Measurements from ENCODE around the gene IL21.
"Not testable (repeated sequence)": the region's sequence is repeated elsewhere in the genome, so short reads cannot be mapped to it uniquely, and the experiment has no call there.

Gene IL21

DNA sequence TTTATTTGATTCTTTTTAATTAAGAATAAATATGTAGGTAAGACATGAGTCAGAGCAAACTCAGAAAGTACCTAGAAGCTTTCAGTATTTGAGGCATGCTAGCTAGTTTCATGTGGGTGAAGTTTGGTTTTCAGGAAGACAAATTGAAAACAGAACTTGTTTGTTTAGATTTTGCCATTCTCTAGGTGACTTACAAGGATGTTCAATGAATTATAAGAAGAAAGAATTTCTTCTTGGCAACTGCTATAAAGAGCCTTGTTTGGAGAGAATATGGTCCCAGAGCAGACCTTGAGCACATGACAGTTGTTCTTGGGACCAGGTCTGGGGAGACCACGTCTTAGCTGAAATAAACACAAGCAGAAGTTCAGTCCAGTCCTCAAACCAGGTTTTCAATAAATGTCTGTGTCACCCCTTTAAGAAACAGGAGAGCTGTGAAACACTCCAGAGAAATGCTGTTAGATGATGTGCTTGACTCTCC lies 38.0 kb upstream of the IL21 start:
- Histone ChIP-seq H3K4me3 (ENCODE audit: low read depth, low read length) (no peak overlapping the region), H3K9me3 (ENCODE audit: control insufficient read depth, insufficient read depth, low read depth, low read length) (no peaks in the 10 kb centered on the region), H3K27ac (ENCODE audit: low read depth, low read length) (no peak overlapping the region), H3K36me3 (ENCODE audit: control insufficient read depth, insufficient read depth, low read length) (no peaks in the 10 kb centered on the region), H3K27me3 (ENCODE audit: control insufficient read depth, insufficient read depth, low read length) (no peaks in the 10 kb centered on the region), H3K4me1 (ENCODE audit: control insufficient read depth, insufficient read depth, low read length) (no peaks in the 10 kb centered on the region), H3K9ac (ENCODE audit: low read length) (no peak overlapping the region)

- H3K9me3 ChIP-seq (ENCODE audit: control insufficient read depth, insufficient read depth, low read depth, low read length): no peaks in the 10 kb centered on the region
- H3K9ac ChIP-seq (ENCODE audit: low read length): no peak overlapping the region
- H3K27ac ChIP-seq (ENCODE audit: low read depth, low read length): no peak overlapping the region
- H3K36me3 ChIP-seq (ENCODE audit: control insufficient read depth, insufficient read depth, low read length): no peaks in the 10 kb centered on the region
- no peaks in the 10 kb centered on the region for H3K27me3 ChIP-seq (ENCODE audit: control insufficient read depth, insufficient read depth, low read length)
- H3K4me3 ChIP-seq (ENCODE audit: low read depth, low read length): no peak overlapping the region
- H3K4me1 ChIP-seq (ENCODE audit: control insufficient read depth, insufficient read depth, low read length): no peaks in the 10 kb centered on the region
Measured at GRCh38 chr4:122658377-122658776, 37.5 kb upstream of the IL21 start.

DNA sequence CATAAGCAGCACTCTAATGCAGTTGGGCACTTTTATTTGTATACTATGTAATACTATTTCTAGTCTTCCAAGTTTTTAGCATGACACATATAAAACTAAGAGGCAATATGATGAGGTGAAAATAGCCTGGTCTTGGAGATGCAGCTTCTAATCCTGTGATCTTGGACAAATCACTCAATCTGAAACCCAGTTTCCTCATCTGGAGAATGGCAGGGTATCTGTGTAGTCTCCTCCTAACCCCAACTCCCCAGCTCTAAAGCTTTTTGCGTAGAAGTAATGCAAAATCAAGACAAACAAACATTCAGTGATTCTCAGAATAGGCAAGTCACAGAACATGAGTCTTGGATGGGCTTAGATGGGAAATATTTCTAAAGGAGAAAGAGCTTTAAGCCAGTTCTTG lies 36.7 kb upstream of the IL21 start:
- Histone ChIP-seq H3K27me3 (ENCODE audit: control insufficient read depth, insufficient read depth, low read length) (no peaks in the 10 kb centered on the region), H3K9ac (ENCODE audit: low read length) (no peak overlapping the region), H3K36me3 (ENCODE audit: control insufficient read depth, insufficient read depth, low read length) (no peaks in the 10 kb centered on the region), H3K9me3 (ENCODE audit: control insufficient read depth, insufficient read depth, low read depth, low read length) (no peaks in the 10 kb centered on the region), H3K27ac (ENCODE audit: low read depth, low read length) (no peak overlapping the region), H3K4me3 (ENCODE audit: low read depth, low read length) (no peak overlapping the region), H3K4me1 (ENCODE audit: control insufficient read depth, insufficient read depth, low read length) (no peaks in the 10 kb centered on the region)

DNA sequence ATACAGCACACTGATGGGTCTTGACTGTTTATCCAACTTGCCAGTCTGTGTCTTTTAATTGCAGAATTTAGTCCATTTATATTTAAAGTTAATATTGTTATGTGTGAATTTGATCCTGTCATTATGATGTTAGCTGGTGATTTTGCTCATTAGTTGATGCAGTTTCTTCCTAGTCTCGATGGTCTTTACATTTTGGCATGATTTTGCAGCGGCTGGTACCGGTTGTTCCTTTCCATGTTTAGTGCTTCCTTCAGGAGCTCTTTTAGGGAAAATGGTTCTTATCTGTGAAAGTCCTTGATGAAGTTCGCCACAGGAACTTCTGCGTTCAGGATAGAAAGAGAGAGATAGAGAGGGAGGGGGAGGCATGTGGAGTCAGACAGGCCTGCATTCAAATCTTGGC lies 35.7 kb upstream of the IL21 start:
- H3K9me3 ChIP-seq (ENCODE audit: control insufficient read depth, insufficient read depth, low read depth, low read length); H3K9ac ChIP-seq (ENCODE audit: low read length); H3K4me3 ChIP-seq (ENCODE audit: low read depth, low read length); H3K27me3 ChIP-seq (ENCODE audit: control insufficient read depth, insufficient read depth, low read length); H3K27ac ChIP-seq (ENCODE audit: low read depth, low read length); H3K36me3 ChIP-seq (ENCODE audit: control insufficient read depth, insufficient read depth, low read length); H3K4me1 ChIP-seq (ENCODE audit: control insufficient read depth, insufficient read depth, low read length): not testable (repeated sequence)

GRCh38 chr4:122652379-122652778 lies 31.5 kb upstream of the IL21 start:
- Histone ChIP-seq H3K27ac (ENCODE audit: low read depth, low read length) (no peak overlapping the region), H3K27me3 (ENCODE audit: control insufficient read depth, insufficient read depth, low read length) (no peaks in the 10 kb centered on the region), H3K36me3 (ENCODE audit: control insufficient read depth, insufficient read depth, low read length) (no peaks in the 10 kb centered on the region), H3K9ac (ENCODE audit: low read length) (no peak overlapping the region), H3K4me1 (ENCODE audit: control insufficient read depth, insufficient read depth, low read length) (no peaks in the 10 kb centered on the region), H3K4me3 (ENCODE audit: low read depth, low read length) (no peak overlapping the region), H3K9me3 (ENCODE audit: control insufficient read depth, insufficient read depth, low read depth, low read length) (no peaks in the 10 kb centered on the region)

DNA sequence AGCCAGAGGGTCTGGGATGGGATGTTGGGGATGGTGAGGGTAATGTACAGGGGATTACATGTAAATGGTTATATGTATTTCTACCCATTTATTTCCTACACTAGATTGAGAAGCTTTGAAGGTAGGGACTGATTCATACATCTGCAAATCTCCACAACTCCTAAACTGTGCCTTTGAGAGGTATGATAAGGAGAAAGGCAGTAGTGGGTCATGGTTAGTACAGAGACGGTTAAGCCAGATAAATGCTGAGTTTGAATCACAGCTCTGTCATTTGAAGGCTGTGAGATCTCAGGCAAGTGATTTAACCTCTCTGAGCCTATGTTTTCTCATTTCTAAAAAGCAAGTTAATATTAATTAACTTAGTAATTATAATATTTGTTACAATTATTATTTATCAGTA lies 29.3 kb upstream of the IL21 start:
- H3K27ac ChIP-seq (ENCODE audit: low read depth, low read length): no peak overlapping the region
- H3K9me3 ChIP-seq (ENCODE audit: control insufficient read depth, insufficient read depth, low read depth, low read length): no peaks in the 10 kb centered on the region
- H3K4me1 ChIP-seq (ENCODE audit: control insufficient read depth, insufficient read depth, low read length): no peaks in the 10 kb centered on the region
- H3K9ac ChIP-seq (ENCODE audit: low read length): no peak overlapping the region
- no peaks in the 10 kb centered on the region for H3K27me3 ChIP-seq (ENCODE audit: control insufficient read depth, insufficient read depth, low read length)
- H3K4me3 ChIP-seq (ENCODE audit: low read depth, low read length): no peak overlapping the region
- H3K36me3 ChIP-seq (ENCODE audit: control insufficient read depth, insufficient read depth, low read length): no peaks in the 10 kb centered on the region

DNA sequence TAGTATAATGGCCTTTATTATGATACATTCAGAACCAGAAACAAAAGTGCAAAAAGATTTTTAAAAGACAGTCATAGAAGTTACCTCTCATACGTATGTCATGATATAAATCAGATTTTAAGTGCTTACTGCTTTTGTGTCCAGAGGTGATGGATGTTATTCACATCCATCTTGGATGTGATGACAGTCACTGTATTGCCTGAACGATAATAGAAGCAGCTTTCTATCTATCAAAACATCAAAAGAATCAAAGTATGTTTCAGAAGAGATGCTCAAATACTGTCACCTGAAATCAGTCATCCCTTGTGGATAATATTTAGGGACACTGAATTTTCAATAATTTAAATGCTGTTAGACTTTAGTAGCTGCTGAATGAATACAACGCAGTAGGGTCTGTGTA lies 26.8 kb upstream of the IL21 start:
- H3K9ac ChIP-seq (ENCODE audit: low read length): no peak overlapping the region
- H3K36me3 ChIP-seq (ENCODE audit: control insufficient read depth, insufficient read depth, low read length): no peaks in the 10 kb centered on the region
- H3K27me3 ChIP-seq (ENCODE audit: control insufficient read depth, insufficient read depth, low read length): no peaks in the 10 kb centered on the region
- H3K27ac ChIP-seq (ENCODE audit: low read depth, low read length): no peak overlapping the region
- no peaks in the 10 kb centered on the region for H3K4me1 ChIP-seq (ENCODE audit: control insufficient read depth, insufficient read depth, low read length)
- H3K9me3 ChIP-seq (ENCODE audit: control insufficient read depth, insufficient read depth, low read depth, low read length): no peaks in the 10 kb centered on the region
- H3K4me3 ChIP-seq (ENCODE audit: low read depth, low read length): no peak overlapping the region

GRCh38 chr4:122643257-122643656 lies 22.4 kb upstream of the IL21 start:
- Histone ChIP-seq H3K4me3 (ENCODE audit: low read depth, low read length) (no peak overlapping the region), H3K4me1 (ENCODE audit: control insufficient read depth, insufficient read depth, low read length) (no peaks in the 10 kb centered on the region), H3K9ac (ENCODE audit: low read length) (no peak overlapping the region), H3K36me3 (ENCODE audit: control insufficient read depth, insufficient read depth, low read length) (no peaks in the 10 kb centered on the region), H3K9me3 (ENCODE audit: control insufficient read depth, insufficient read depth, low read depth, low read length) (no peaks in the 10 kb centered on the region), H3K27ac (ENCODE audit: low read depth, low read length) (no peak overlapping the region), H3K27me3 (ENCODE audit: control insufficient read depth, insufficient read depth, low read length) (no peaks in the 10 kb centered on the region)

DNA sequence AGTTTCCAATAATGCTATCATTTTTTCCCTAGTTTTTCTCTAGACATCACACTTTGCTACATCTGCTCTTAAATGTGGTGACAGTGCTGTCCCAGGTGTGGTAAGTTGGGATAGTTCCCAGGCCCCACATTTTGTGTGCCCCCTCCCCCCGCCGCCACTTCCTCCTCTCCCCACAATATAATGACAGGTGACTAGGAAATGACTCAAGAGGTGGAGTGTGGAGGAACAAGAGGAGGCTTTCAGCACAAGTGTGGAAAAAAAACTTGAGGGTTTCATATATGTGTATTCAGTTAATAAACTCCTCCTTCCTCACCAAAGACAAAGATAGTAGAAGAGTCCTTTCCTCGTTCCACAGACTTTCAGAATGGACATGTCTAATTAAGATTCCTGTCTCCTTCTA lies 18.3 kb upstream of the IL21 start:
- H3K4me1 ChIP-seq (ENCODE audit: control insufficient read depth, insufficient read depth, low read length): no peaks in the 10 kb centered on the region
- H3K4me3 ChIP-seq (ENCODE audit: low read depth, low read length): no peak overlapping the region
- H3K9me3 ChIP-seq (ENCODE audit: control insufficient read depth, insufficient read depth, low read depth, low read length): no peaks in the 10 kb centered on the region
- H3K9ac ChIP-seq (ENCODE audit: low read length): no peak overlapping the region
- H3K27ac ChIP-seq (ENCODE audit: low read depth, low read length): no peak overlapping the region
- no peaks in the 10 kb centered on the region for H3K27me3 ChIP-seq (ENCODE audit: control insufficient read depth, insufficient read depth, low read length)
- H3K36me3 ChIP-seq (ENCODE audit: control insufficient read depth, insufficient read depth, low read length): no peaks in the 10 kb centered on the region

GRCh38 chr4:122636697-122637096 lies 15.8 kb upstream of the IL21 start:
- Histone ChIP-seq H3K27ac (ENCODE audit: low read depth, low read length) (no peak overlapping the region), H3K36me3 (ENCODE audit: control insufficient read depth, insufficient read depth, low read length) (no peaks in the 10 kb centered on the region), H3K27me3 (ENCODE audit: control insufficient read depth, insufficient read depth, low read length) (no peaks in the 10 kb centered on the region), H3K9me3 (ENCODE audit: control insufficient read depth, insufficient read depth, low read depth, low read length) (no peaks in the 10 kb centered on the region), H3K9ac (ENCODE audit: low read length) (no peak overlapping the region), H3K4me1 (ENCODE audit: control insufficient read depth, insufficient read depth, low read length) (no peaks in the 10 kb centered on the region), H3K4me3 (ENCODE audit: low read depth, low read length) (no peak overlapping the region)

- Histone ChIP-seq H3K9me3 (ENCODE audit: control insufficient read depth, insufficient read depth, low read depth, low read length) (no peaks in the 10 kb centered on the region), H3K9ac (ENCODE audit: low read length) (no peak overlapping the region), H3K27me3 (ENCODE audit: control insufficient read depth, insufficient read depth, low read length) (no peaks in the 10 kb centered on the region), H3K4me1 (ENCODE audit: control insufficient read depth, insufficient read depth, low read length) (no peaks in the 10 kb centered on the region), H3K27ac (ENCODE audit: low read depth, low read length) (no peak overlapping the region), H3K36me3 (ENCODE audit: control insufficient read depth, insufficient read depth, low read length) (no peaks in the 10 kb centered on the region), H3K4me3 (ENCODE audit: low read depth, low read length) (no peak overlapping the region)
Measured at GRCh38 chr4:122635205-122635604, 14.3 kb upstream of the IL21 start.

GRCh38 chr4:122633211-122633610 lies 12.3 kb upstream of the IL21 start:
- Histone ChIP-seq H3K9me3 (ENCODE audit: control insufficient read depth, insufficient read depth, low read depth, low read length) (no peaks in the 10 kb centered on the region), H3K9ac (ENCODE audit: low read length) (no peak overlapping the region), H3K4me3 (ENCODE audit: low read depth, low read length) (no peak overlapping the region), H3K4me1 (ENCODE audit: control insufficient read depth, insufficient read depth, low read length) (no peaks in the 10 kb centered on the region), H3K36me3 (ENCODE audit: control insufficient read depth, insufficient read depth, low read length) (no peaks in the 10 kb centered on the region), H3K27ac (ENCODE audit: low read depth, low read length) (no peak overlapping the region), H3K27me3 (ENCODE audit: control insufficient read depth, insufficient read depth, low read length) (no peaks in the 10 kb centered on the region)

Measured in HUES6 (cell line).